Activated CD4-positive, alpha-beta T cell treated with anti-CD3 and anti-CD28 coated beads, Interleukin-2, Interleukin-6, amounts not matched to agents 100 ng/mL and 50 ng/mL, durations not matched to agents 16 hours and 8 hours (primary cell): Measurements from ENCODE around the gene PIGBOS1.
"Not testable (repeated sequence)": the region's sequence is repeated elsewhere in the genome, so short reads cannot be mapped to it uniquely, and the experiment has no call there.

Experiments used
- DNase-seq: peaks from one replicate; pipeline ENCODE4 v3.0.0-alpha.2; 2020

The PIGBOS1 gene, protein sequence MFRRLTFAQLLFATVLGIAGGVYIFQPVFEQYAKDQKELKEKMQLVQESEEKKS

GRCh38 chr15:55318588-55319494, at the start of gene PIGBOS1, which contains the start of gene PIGB:
PIGBOS1 (minus strand) TSS chr15:55319123; CDS start chr15:55317792, 1,331 bp downstream.
PIGB (plus strand) TSS chr15:55319222; CDS start chr15:55319251, 29 bp downstream.
- peak; percentile 87 for DNase-seq

GRCh38 chr15:55366981-55367380, 48.1 kb upstream of the PIGBOS1 start:
- DNase-seq: no peak

GRCh38 chr15:55362641-55363040, 43.7 kb upstream of the PIGBOS1 start:
- DNase-seq: no peak

DNA sequence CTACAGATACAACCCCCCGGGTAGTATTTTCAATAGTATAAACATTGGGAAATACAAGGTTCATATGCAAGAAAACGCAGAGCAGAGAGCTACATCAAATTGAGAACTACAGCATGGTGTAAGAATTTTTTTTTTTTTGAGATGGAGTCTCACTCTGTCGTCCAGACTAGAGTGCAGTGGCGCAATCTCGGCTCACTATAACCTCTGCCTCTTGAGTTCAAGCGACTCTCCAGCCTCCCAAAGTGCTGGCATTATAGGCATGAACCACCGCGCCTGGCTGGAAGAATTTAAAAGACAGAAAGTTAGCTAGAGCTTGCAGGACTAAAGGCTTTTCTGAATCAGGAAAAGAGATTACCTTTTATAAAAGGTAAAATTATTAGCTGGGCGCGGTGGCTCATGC, 42.1 kb upstream of the PIGBOS1 start:
- no peak for DNase-seq

- DNase-seq: no peak
These were observed 41.3 kb upstream of the PIGBOS1 start for GRCh38 chr15:55360256-55360655.

DNA sequence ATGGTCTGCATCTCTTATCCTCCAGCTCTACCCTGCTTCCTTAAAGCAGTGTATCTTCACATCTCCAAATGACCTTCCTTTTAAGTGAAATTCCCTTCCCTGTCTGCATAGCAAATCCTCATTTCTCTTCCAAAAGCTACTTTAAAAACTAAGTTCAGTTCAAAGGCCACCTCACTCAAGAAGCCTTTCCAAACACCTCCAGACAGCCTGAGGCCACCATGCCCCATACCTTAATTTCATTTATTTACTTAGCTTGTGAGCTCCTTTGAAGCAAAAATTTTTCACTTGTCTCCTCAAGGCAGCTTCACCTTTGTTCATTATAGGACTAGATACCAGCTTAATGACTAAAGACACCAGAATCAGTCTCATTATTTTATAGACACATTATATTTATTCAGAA, 39.5 kb upstream of the PIGBOS1 start:
- no peak for DNase-seq

- DNase-seq: no peak
These were observed 38.9 kb upstream of the PIGBOS1 start for GRCh38 chr15:55357774-55358173.

- no peak for DNase-seq
These were observed 38.2 kb upstream of the PIGBOS1 start for GRCh38 chr15:55356985-55357585.

- no peak for DNase-seq
These were observed 34.1 kb upstream of the PIGBOS1 start for GRCh38 chr15:55353025-55353424.

DNA sequence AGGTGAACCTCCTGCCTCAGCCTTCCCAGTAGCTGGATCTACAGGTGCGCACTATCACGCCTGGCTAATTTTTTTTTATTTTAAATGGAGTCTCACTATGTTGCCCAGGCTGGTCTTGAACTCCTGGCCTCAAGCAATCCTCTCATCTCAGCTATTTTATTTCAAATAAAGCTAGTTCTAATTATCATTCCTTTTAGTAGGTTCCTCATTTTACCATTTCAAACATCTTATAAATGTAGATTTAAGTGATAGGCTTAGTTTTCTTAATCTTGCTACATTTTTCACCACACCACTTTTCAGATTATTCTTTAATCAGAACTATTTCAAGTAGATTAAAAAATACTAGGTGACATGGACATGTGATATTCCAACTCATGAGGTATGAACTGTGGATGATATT, 30.4 kb upstream of the PIGBOS1 start:
- DNase-seq: no peak

GRCh38 chr15:55348281-55348778, 29.4 kb upstream of the PIGBOS1 start:
- DNase-seq: no peak

DNA sequence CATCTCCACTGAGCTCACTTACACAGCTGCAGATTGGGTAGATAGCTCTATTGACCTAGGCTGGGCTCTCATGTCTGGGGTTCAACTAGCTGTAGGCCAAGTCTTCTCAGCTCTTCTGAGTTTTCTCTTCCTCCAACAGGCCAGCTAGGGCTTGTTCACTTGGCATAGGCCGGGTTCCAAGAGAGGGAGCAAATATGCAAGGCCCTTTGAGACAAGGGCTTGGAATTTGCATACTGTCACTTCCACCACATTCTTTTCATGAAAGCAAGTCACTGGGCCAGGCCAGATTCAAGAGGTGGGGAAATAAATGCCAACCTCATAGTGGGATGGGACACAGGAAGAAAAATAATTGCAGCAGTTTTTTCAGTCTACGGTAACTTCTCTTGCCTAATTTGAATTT, 25.3 kb upstream of the PIGBOS1 start:
- no peak for DNase-seq

GRCh38 chr15:55343168-55343567, 24.2 kb upstream of the PIGBOS1 start:
- DNase-seq: no peak

DNA sequence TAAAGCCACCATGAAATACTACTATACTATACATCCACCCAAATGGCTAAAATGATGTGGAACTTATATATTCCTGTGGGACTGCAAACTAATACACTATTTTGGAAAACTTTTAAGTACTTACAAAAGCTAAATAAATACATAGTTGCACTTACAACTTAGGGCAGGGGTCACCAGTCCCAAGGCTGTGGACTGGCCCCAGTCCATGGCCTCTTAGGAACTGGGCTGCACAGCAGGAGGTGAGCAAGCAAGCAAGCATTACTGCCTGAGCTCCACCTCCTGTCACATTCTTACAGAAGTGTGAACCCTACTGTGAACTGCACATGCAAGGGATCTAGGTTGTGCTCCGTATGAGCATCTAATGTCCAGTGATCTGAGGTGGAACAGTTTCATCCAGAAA, 18.2 kb upstream of the PIGBOS1 start:
- DNase-seq: no peak

- DNase-seq: no peak
These were observed 16.1 kb upstream of the PIGBOS1 start for GRCh38 chr15:55334997-55335396.

DNA sequence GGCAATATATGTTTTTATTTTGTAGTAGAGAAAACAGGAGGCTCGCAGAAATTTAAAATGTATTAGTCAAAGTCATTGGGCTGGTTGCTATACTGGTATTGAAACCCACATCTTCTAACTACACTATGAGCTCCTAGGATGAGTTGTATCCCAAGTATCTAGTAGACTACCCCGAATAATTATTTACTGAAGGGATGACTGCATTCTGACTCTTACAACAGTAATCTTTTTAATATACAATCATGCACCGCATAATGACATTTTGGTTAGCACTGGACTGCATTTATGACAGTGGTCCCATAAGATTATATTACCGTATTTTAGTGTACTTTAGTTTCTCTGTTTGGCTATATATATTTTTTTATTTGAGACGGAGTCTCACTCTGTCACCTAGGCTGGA, 15.4 kb upstream of the PIGBOS1 start:
- no peak for DNase-seq

DNA sequence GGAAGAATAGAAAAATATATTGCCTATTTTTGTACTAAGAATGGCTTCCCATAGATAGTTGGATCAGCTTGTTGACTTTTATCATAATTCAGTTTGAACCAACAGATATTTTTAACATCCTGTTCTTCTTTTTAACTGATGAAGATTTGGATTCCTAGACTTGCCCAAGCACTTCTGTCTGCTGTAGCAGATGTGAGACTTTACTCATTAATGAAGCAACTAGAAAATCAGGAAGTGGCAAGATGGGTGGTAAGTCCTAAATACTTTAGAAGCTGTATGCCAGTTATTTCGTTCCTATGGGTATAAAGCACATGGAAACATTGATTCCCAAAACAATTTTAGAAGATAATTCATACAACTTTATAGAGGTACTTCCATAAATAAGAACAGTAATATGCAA, 8.5 kb upstream of the PIGBOS1 start:
- DNase-seq: no peak

- DNase-seq: no peak
These were observed 3.5 kb upstream of the PIGBOS1 start for GRCh38 chr15:55322467-55322866.

DNA sequence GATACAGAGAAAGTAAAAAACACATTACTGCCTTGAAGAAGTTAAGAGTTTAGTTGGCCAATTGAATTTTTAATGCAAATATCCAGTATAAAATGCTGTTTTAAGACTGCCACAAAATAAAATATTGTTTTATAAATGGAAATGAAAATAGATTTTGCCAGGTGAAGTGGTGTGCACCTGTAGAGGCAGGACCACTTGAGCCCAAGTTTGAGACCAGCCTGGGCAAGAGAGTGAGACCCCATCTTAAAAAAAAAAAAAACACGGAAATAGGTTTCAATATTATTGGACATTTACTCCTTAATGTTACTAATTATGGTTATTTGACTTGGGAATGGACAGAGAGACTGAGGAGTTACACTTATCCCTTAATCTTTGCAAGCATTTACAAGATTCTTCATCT, 2.0 kb upstream of the PIGBOS1 start:
- DNase-seq: no peak

- no peak for DNase-seq
These were observed 1.3 kb upstream of the PIGBOS1 start for GRCh38 chr15:55320238-55320550.

DNA sequence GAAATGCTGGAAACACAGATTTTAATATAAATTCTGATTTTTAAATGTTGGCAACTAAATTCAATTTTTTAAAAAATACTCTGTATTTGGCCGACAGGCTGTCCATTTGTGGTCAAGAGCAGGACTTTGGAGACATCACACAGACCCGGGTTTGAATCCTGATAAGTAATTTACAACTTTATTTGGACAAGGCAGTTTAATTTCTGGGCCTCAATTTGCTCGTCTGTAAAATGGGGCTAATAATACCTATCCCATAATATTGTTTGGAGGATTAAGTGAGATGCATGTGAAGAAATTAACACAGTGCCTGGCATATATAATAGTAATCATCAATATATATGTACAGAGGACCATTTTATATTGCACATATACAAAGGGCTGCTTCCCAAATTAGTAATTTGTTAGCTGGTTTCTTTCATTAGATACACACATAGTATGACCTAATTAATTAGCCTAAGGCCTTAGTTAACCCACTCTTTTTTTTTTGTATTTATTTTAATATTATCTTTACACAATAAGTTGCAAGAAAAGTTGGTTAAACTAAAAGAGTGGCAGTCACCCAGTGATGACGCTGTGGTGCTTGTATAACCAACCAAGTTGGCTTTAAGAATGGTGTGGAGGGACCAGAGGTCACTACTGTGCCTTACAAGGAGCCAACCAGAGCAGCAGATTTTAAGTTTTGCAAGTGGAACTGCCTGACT, 764 bp upstream of the PIGBOS1 start:
- DNase-seq: peak; percentile 38

DNA sequence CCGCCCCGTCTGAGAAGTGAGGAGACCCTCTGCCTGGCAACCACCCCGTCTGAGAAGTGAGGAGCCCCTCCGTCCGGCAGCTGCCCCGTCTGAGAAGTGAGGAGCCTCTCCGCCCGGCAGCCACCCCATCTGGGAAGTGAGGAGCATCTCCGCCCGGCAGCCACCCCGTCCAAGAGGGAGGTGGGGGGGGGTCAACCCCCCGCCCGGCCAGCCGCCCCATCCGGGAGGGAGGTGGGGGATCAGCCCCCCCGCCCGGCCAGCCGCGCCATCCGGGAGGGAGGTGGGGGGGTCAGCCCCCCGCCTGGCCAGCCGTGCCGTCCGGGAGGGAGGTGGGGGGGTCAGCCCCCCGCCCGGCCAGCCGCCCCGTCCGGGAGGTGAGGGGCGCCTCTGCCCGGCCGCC, 16.1 kb downstream of the PIGBOS1 start:
- not testable (repeated sequence) for DNase-seq

DNA sequence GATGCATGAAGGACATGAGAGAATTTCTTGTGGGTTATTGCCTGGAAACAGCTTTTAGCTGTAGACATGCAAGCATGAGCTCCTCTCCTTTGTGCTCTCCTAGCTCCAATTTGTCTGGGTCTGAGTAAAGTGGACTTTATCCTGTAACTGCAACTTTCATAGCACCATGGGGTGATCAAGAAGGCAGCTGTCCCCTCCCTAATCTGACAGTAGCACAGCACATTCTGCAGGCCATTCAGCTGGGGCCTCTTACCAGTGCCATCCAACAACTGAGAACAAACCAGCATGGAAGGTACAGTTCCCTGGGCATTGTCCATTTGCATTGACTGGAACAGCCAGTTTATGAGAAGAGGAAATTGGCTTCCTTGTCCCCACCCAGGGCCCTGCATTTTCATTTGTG, 21.6 kb downstream of the PIGBOS1 start:
- no peak for DNase-seq
